Measurements from ENCODE around the gene SHISA7.

SHISA7 gene

DNA sequence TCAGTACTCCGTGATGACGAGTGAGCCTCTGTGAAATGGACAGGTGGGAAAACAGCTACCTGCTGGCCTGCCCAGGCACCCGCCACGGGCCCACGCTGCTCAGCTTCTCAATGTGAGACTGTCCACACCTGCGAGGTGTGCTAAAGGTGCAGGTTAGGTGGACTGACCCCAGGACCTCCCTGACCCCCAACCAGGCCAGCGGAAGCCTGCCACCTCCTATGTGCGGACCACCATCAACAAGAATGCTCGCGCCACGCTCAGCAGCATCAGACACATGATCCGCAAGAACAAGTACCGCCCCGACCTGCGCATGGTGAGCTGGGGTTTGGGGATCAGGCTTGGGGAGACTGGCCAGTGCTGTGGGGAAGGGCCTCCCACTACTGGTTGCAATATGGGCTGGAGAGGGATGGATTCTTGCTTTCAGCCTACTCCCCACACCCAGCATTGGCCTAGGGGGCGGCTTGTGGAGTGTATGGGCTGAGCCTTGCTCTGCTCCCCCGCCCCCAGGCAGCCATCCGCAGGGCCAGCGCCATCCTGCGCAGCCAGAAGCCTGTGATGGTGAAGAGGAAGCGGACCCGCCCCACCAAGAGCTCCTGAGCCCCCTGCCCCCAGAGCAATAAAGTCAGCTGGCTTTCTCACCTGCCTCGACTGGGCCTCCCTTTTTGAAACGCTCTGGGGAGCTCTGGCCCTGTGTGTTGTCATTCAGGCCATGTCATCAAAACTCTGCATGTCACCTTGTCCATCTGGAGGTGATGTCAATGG, 55.2 kb downstream of the SHISA7 start:
- no peak for DNase-seq (ENCODE audit: low spot score)

GRCh38 chr19:55386493-55386971, 56.6 kb downstream of the SHISA7 start:
- DNase-seq (ENCODE audit: low spot score), result no peak

GRCh38 chr19:55385724-55386492, 57.2 kb downstream of the SHISA7 start, which contains the start of gene RPL28:
RPL28 (plus strand) TSS chr19:55385932; CDS start chr19:55386358, 426 bp downstream.
- DNase-seq (ENCODE audit: low spot score), result peak; percentile 98

DNA sequence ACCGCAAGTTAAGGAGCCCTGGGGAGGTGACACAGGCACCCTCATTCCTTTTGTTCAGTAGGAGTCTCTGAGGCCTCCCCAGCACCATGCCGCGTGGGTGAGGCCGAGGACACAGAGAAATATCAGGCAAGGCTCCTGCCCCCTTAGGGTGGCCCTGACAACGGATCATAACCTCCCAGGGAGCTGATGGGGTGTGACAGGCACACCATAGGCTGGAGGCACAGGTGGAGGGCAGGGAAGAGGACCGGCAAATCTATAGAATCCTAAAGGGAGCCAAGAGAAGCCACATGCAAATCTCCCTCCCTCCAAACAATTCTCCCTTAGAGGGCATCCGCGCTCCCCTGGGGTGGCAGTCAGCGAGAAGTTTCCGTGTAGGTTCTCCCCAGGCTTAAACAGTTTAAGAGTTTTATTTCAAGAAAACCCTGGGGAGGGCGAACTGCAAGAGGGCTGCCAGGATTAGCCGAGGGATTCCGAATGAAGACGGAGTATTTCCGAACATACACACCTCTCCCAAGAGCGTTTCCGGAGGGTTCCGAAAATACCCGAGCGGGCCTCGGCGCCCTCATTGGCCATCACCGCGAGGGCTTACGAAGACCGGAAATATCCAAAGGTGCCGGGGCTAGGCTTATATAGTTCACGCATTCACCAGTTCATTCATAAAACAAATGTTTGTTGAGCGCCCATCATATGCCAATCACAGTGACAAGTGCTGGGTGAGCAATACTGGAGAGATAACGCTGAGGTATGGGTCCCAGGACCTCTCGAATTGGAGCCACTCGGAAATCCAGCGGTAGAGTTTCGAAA, 58.0 kb downstream of the SHISA7 start:
- peak; percentile 90 for DNase-seq (ENCODE audit: low spot score)

DNA sequence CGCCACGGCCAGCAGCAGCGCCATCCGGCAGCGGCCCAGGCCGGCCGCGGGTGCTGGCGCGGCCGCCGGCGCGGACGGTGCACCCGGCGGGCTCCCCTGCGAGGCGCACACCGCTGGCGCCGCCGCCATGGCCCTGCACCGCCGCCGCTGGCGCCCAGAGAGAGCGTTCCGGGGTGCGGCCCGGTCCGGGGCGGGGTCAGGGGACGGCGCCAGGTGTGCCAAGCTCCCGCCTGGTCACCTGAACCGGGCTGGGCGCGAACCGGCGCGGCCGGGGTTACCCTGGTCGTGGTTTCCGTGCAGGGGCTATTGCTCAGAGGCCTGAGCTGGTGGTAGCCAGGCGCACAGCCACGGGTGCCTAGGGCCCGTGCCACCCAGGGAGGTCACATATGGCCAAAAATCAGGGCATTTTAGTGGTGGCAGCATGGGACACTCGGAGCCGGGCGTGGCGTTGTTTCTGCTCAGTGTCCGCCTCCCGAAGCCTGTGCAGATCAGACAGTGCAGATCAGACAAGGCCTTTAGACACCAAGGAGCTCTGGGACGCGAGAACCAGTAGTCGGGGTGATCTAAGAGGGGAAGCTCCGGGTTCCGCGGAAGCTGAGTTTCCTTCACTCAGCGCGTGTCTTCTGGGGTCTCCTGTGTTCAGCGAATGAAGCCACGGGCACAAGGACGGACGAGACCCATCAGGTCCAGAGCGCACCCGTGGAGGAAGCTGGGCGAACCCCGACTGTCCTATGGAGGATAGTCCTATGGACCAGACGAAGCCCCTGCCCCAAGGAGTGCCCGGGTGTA, 58.8 kb downstream of the SHISA7 start, which contains the start of gene TMEM238:
Gene TMEM238, minus strand, starts transcription at position 162 of the 789 bp plus-strand sequence. Its CDS starts 33 bp downstream, at position 129.
- peak; percentile 29 for DNase-seq (ENCODE audit: low spot score)

GRCh38 chr19:55383279-55384130, 59.6 kb downstream of the SHISA7 start:
- DNase-seq (ENCODE audit: low spot score), result peak; percentile 40

DNA sequence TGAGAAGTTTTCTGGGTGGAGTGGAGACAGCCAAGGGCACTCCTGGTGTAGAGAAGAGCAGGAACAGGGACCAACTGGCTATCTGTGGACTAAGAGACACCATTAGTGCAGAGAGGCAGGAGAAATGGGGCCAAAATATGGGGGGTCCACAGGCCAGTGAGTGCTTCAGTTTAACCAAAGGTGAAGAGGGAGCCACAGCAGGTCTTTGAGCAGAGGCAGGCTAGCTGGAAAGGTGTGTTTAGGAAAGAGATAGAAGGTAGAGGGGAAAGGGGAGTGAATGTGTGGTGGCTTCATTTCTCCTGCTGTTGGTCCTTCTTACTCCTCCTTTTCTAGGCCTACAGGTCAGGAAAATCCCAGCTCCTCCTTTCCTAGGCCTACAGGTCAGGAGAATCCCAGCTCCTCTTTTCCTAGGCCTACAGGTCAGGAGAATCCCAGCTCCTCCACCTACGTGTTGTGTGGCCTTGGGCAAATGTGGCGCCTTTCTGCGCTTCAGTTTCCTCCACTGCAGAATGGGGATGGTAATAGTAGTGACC, 60.5 kb downstream of the SHISA7 start:
- no peak for DNase-seq (ENCODE audit: low spot score)

GRCh38 chr19:55382013-55382412, 61.1 kb downstream of the SHISA7 start:
- no peak for DNase-seq (ENCODE audit: low spot score)

GRCh38 chr19:55379174-55379573, 63.9 kb downstream of the SHISA7 start:
- DNase-seq (ENCODE audit: low spot score), result no peak
